Measurements from ENCODE around the gene HSPA1B. TPM values are rescaled to one million over a fixed set of nuclear protein-coding genes. Genes with fewer than 3 reads are reported as not detected.

The HSPA1B gene
- total and polyA plus RNA-seq, 7 donors = 19.4 to 721 (median 199) TPM

GRCh38 chr6:31877651-31878161 is 50.2 kb downstream of the HSPA1B start:
- H3K27ac ChIP-seq = no peak overlapping the region
- no peaks in the 10 kb centered on the region for H3K4me1 ChIP-seq
- H3K9me3 ChIP-seq = no peaks in the 10 kb centered on the region
- H3K27me3 ChIP-seq (ENCODE audit: insufficient read depth in 3 of 3, low read length in 2 of 3) = no peaks in the 10 kb centered on the region
- ATAC-seq = peak in 2 of 4 donors; percentile 21 to 22
- WGBS, 3 donors = 60 to 67% (median 61%) methylated on average over 9 to 10 of the region's 10 CpGs
- DNase-seq = no peak
- no peak for TF ChIP-seq CTCF (IDR thresholded peaks at IDR 0.05)
- peaks cover 2 to 32% of the 10 kb centered on the region in 2 donors for H3K36me3 ChIP-seq (ENCODE audit: insufficient read depth in 1 of 2, low read depth in 1 of 2)
- intact Hi-C loops (cut with DNase I) = no loop called here
- no peak overlapping the region for H3K4me3 ChIP-seq

GRCh38 chr6:31878222-31878621 is 50.7 kb downstream of the HSPA1B start:
- Histone ChIP-seq H3K4me3 (no peak overlapping the region), H3K36me3 (ENCODE audit: insufficient read depth in 1 of 2, low read depth in 1 of 2) (peaks cover 2 to 37% of the 10 kb centered on the region in 2 donors), H3K9me3 (no peaks in the 10 kb centered on the region), H3K27ac (no peak overlapping the region), H3K27me3 (ENCODE audit: insufficient read depth in 3 of 3, low read length in 2 of 3) (no peaks in the 10 kb centered on the region), H3K4me1 (no peaks in the 10 kb centered on the region)
- ATAC-seq (peak in 1 of 4 donors; percentile 33), DNase-seq (no peak)
- intact Hi-C loops (cut with DNase I) = no loop called here
- WGBS, 3 donors = 71 to 80% (median 78%) methylated on average over 3 of the region's 3 CpGs
- no peak for TF ChIP-seq CTCF (IDR thresholded peaks at IDR 0.05)

- no peaks in the 10 kb centered on the region for H3K4me1 ChIP-seq
- no peaks in the 10 kb centered on the region for H3K9me3 ChIP-seq
- H3K27ac ChIP-seq = no peak within 1 kb of the TSS
- 53 to 59% (median 55%) methylated on average over 18 of the region's 18 CpGs for WGBS, 3 donors
- ATAC-seq (peak in 1 of 4 donors; percentile 16), DNase-seq (no peak)
- no peaks in the 10 kb centered on the region for H3K27me3 ChIP-seq (ENCODE audit: insufficient read depth in 3 of 3, low read length in 2 of 3)
- peaks cover 2 to 42% of the 10 kb centered on the region in 2 donors for H3K36me3 ChIP-seq (ENCODE audit: insufficient read depth in 1 of 2, low read depth in 1 of 2)
- H3K4me3 ChIP-seq = no peak within 1 kb of the TSS
- TF ChIP-seq CTCF (IDR thresholded peaks at IDR 0.05) = no peak
- intact Hi-C loops (cut with DNase I) = no loop called here
Observed at GRCh38 chr6:31878726-31879125, 51.2 kb downstream of the HSPA1B start, which contains the start of gene SLC44A4. SLC44A4 (minus strand) TSS chr6:31878997; CDS start chr6:31878980, 17 bp downstream.

- TF ChIP-seq CTCF (IDR thresholded peaks at IDR 0.05) = no peak
- DNase-seq = no peak
- no peak for ATAC-seq
- no peaks in the 10 kb centered on the region for H3K4me1 ChIP-seq
- peaks cover 2 to 46% of the 10 kb centered on the region in 2 donors for H3K36me3 ChIP-seq (ENCODE audit: insufficient read depth in 1 of 2, low read depth in 1 of 2)
- 80 to 82% (median 80%) methylated on average over 13 of the region's 13 CpGs for WGBS, 3 donors
- H3K27ac ChIP-seq = no peak overlapping the region
- intact Hi-C loops (cut with DNase I) = no loop called here
- H3K27me3 ChIP-seq (ENCODE audit: insufficient read depth in 3 of 3, low read length in 2 of 3) = no peaks in the 10 kb centered on the region
- H3K4me3 ChIP-seq = no peak overlapping the region
- no peaks in the 10 kb centered on the region for H3K9me3 ChIP-seq
Observed at GRCh38 chr6:31879143-31879542, 51.6 kb downstream of the HSPA1B start.

Other genes with a start within 250 kb of the HSPA1B start
Only the 30 nearest of the 38 such genes appear.
- gene APOM, start 171.8 kb upstream of the HSPA1B start, total RNA-seq = 1 to 10 TPM; 1.9 to 3.0 (median 2.3) TPM
- gene APOM, start 171.8 kb upstream of the HSPA1B start, polyA plus RNA-seq = 1 to 10 TPM; 1.8 to 3.5 (median 2.0) TPM
- 10 to 100 TPM; 13.5 to 21.2 (median 16.1) TPM for gene C6orf47, start 167.0 kb upstream of the HSPA1B start, total RNA-seq
- gene C6orf47, start 167.0 kb upstream of the HSPA1B start, polyA plus RNA-seq = 10 to 100 TPM; 19.4 to 36.0 (median 22.9) TPM
- gene GPANK1, start 162.7 kb upstream of the HSPA1B start, total RNA-seq = 10 to 100 TPM; 13.6 to 22.6 (median 15.3) TPM
- gene GPANK1, start 162.7 kb upstream of the HSPA1B start, polyA plus RNA-seq = 10 to 100 TPM; 23.5 to 49.7 (median 24.2) TPM
- 100 to 1,000 TPM; 102 to 129 (median 103) TPM for gene CSNK2B, start 161.7 kb upstream of the HSPA1B start, total RNA-seq
- gene CSNK2B, start 161.7 kb upstream of the HSPA1B start, polyA plus RNA-seq = 100 to 1,000 TPM; 151 to 208 (median 160) TPM
- gene LY6G5B, start 157.8 kb upstream of the HSPA1B start, total RNA-seq = 1 to 10 TPM; 1.7 to 8.4 (median 3.0) TPM
- gene LY6G5B, start 157.8 kb upstream of the HSPA1B start, polyA plus RNA-seq = 1 to 10 TPM; 2.5 to 2.9 (median 2.9) TPM
- gene LY6G5C, start 146.7 kb upstream of the HSPA1B start, total RNA-seq = 1 to 10 TPM in 3 of 4 donors, under 1 TPM in 1; 0.75 to 3.2 (median 2.3) TPM
- gene LY6G5C, start 146.7 kb upstream of the HSPA1B start, polyA plus RNA-seq = 1 to 10 TPM; 1.4 to 2.3 (median 1.9) TPM
- 10 to 100 TPM; 26.6 to 36.5 (median 30.5) TPM for gene ABHD16A, start 124.4 kb upstream of the HSPA1B start, total RNA-seq
- 10 to 100 TPM; 34.4 to 56.6 (median 50.0) TPM for gene ABHD16A, start 124.4 kb upstream of the HSPA1B start, polyA plus RNA-seq
- gene LY6G6F, start 120.9 kb upstream of the HSPA1B start, total RNA-seq = not detected
- under 1 TPM in 1 of 3 donors, not detected in 2; 0.05 TPM for gene LY6G6F, start 120.9 kb upstream of the HSPA1B start, polyA plus RNA-seq
- not detected for gene LY6G6D, start 112.4 kb upstream of the HSPA1B start, total RNA-seq
- gene LY6G6D, start 112.4 kb upstream of the HSPA1B start, polyA plus RNA-seq = not detected
- not detected for gene LY6G6C, start 106.0 kb upstream of the HSPA1B start, total RNA-seq
- not detected for gene LY6G6C, start 106.0 kb upstream of the HSPA1B start, polyA plus RNA-seq
- gene MPIG6B, start 104.4 kb upstream of the HSPA1B start, total RNA-seq = under 1 TPM; 0.10 to 0.37 (median 0.22) TPM
- gene MPIG6B, start 104.4 kb upstream of the HSPA1B start, polyA plus RNA-seq = under 1 TPM in 1 of 3 donors, not detected in 2; 0.04 TPM
- 10 to 100 TPM in 2 of 4 donors, 1 to 10 TPM in 2; 8.4 to 16.2 (median 10.2) TPM for gene DDAH2, start 98.4 kb upstream of the HSPA1B start, total RNA-seq
- gene DDAH2, start 98.4 kb upstream of the HSPA1B start, polyA plus RNA-seq = 10 to 100 TPM in 2 of 3 donors, 1 to 10 TPM in 1; 6.3 to 13.8 (median 11.3) TPM
- 10 to 100 TPM; 29.1 to 51.2 (median 41.9) TPM for gene CLIC1, start 91.2 kb upstream of the HSPA1B start, total RNA-seq
- gene CLIC1, start 91.2 kb upstream of the HSPA1B start, polyA plus RNA-seq = 10 to 100 TPM; 20.6 to 85.9 (median 35.1) TPM
- gene MSH5, start 87.7 kb upstream of the HSPA1B start, total RNA-seq = 1 to 10 TPM; 1.7 to 3.0 (median 1.8) TPM
- gene MSH5, start 87.7 kb upstream of the HSPA1B start, polyA plus RNA-seq = 1 to 10 TPM; 1.4 to 2.7 (median 1.7) TPM
- gene SAPCD1, start 65.1 kb upstream of the HSPA1B start, total RNA-seq = under 1 TPM in 1 of 4 donors, not detected in 3; 0.59 TPM
- under 1 TPM; 0.13 to 0.78 (median 0.23) TPM for gene SAPCD1, start 65.1 kb upstream of the HSPA1B start, polyA plus RNA-seq
- 1 to 10 TPM; 5.2 to 8.0 (median 7.5) TPM for gene VWA7, start 50.4 kb upstream of the HSPA1B start, total RNA-seq
- 1 to 10 TPM in 2 of 3 donors, under 1 TPM in 1; 0.76 to 3.5 (median 1.8) TPM for gene VWA7, start 50.4 kb upstream of the HSPA1B start, polyA plus RNA-seq
- 100 to 1,000 TPM in 1 of 4 donors, 10 to 100 TPM in 3; 53.2 to 108 (median 76.1) TPM for gene VARS1, start 32.0 kb upstream of the HSPA1B start, total RNA-seq
- gene VARS1, start 32.0 kb upstream of the HSPA1B start, polyA plus RNA-seq = 10 to 100 TPM; 43.9 to 70.4 (median 57.4) TPM
- 10 to 100 TPM; 19.5 to 42.9 (median 28.7) TPM for gene LSM2, start 20.8 kb upstream of the HSPA1B start, total RNA-seq
- 10 to 100 TPM; 35.3 to 92.1 (median 44.2) TPM for gene LSM2, start 20.8 kb upstream of the HSPA1B start, polyA plus RNA-seq
- 1 to 10 TPM; 2.5 to 6.2 (median 4.4) TPM for gene HSPA1L, start 12.5 kb upstream of the HSPA1B start, total RNA-seq
- gene HSPA1L, start 12.5 kb upstream of the HSPA1B start, polyA plus RNA-seq = 10 to 100 TPM in 1 of 3 donors, 1 to 10 TPM in 1, under 1 TPM in 1; 0.86 to 23.1 (median 3.3) TPM
- gene HSPA1A, start 12.2 kb upstream of the HSPA1B start, total RNA-seq = 100 to 1,000 TPM; 241 to 940 (median 407) TPM
- 100 to 1,000 TPM in 2 of 3 donors, 10 to 100 TPM in 1; 37.1 to 319 (median 203) TPM for gene HSPA1A, start 12.2 kb upstream of the HSPA1B start, polyA plus RNA-seq
- gene NEU1, start 35.1 kb downstream of the HSPA1B start, total RNA-seq = 10 to 100 TPM; 14.2 to 20.6 (median 18.6) TPM
- 10 to 100 TPM; 25.2 to 39.8 (median 29.4) TPM for gene NEU1, start 35.1 kb downstream of the HSPA1B start, polyA plus RNA-seq
- under 1 TPM in 2 of 4 donors, not detected in 2; 0.23 to 0.24 TPM for gene SLC44A4, start 51.3 kb downstream of the HSPA1B start, total RNA-seq
- gene SLC44A4, start 51.3 kb downstream of the HSPA1B start, polyA plus RNA-seq = under 1 TPM; 0.03 to 0.14 (median 0.08) TPM
- gene EHMT2, start 70.0 kb downstream of the HSPA1B start, total RNA-seq = 10 to 100 TPM in 1 of 4 donors, 1 to 10 TPM in 3; 6.8 to 14.2 (median 7.7) TPM
- 10 to 100 TPM in 2 of 3 donors, 1 to 10 TPM in 1; 8.4 to 20.8 (median 13.4) TPM for gene EHMT2, start 70.0 kb downstream of the HSPA1B start, polyA plus RNA-seq
- 1 to 10 TPM; 1.1 to 2.6 (median 1.8) TPM for gene ZBTB12, start 74.3 kb downstream of the HSPA1B start, total RNA-seq
- 1 to 10 TPM; 2.2 to 4.6 (median 2.9) TPM for gene ZBTB12, start 74.3 kb downstream of the HSPA1B start, polyA plus RNA-seq
- gene C2, start 100.0 kb downstream of the HSPA1B start, total RNA-seq = 1 to 10 TPM; 1.5 to 5.5 (median 3.5) TPM
- 1 to 10 TPM in 1 of 3 donors, under 1 TPM in 2; 0.77 to 1.2 (median 0.99) TPM for gene C2, start 100.0 kb downstream of the HSPA1B start, polyA plus RNA-seq
- 1 to 10 TPM; 2.5 to 5.8 (median 3.4) TPM for gene CFB, start 118.4 kb downstream of the HSPA1B start, total RNA-seq
- 1 to 10 TPM; 1.6 to 2.3 (median 1.8) TPM for gene CFB, start 118.4 kb downstream of the HSPA1B start, polyA plus RNA-seq
- gene NELFE, start 131.2 kb downstream of the HSPA1B start, total RNA-seq = 10 to 100 TPM; 47.2 to 52.3 (median 48.7) TPM
- 10 to 100 TPM; 44.3 to 86.9 (median 85.4) TPM for gene NELFE, start 131.2 kb downstream of the HSPA1B start, polyA plus RNA-seq
- 10 to 100 TPM; 27.9 to 31.0 (median 29.2) TPM for gene SKIC2, start 131.4 kb downstream of the HSPA1B start, total RNA-seq
- gene SKIC2, start 131.4 kb downstream of the HSPA1B start, polyA plus RNA-seq = 10 to 100 TPM; 26.9 to 36.6 (median 31.8) TPM
- gene DXO, start 144.4 kb downstream of the HSPA1B start, total RNA-seq = 10 to 100 TPM in 2 of 4 donors, 1 to 10 TPM in 2; 7.4 to 12.9 (median 9.9) TPM
- gene DXO, start 144.4 kb downstream of the HSPA1B start, polyA plus RNA-seq = 10 to 100 TPM in 1 of 3 donors, 1 to 10 TPM in 2; 8.0 to 20.6 (median 9.2) TPM
- 10 to 100 TPM in 3 of 4 donors, 1 to 10 TPM in 1; 5.6 to 13.2 (median 10.9) TPM for gene C4A, start 154.3 kb downstream of the HSPA1B start, total RNA-seq
- gene C4A, start 154.3 kb downstream of the HSPA1B start, polyA plus RNA-seq = 1 to 10 TPM; 3.0 to 3.2 (median 3.1) TPM

All from psoas muscle (tissue), 8 donors.